Fibroblast of lung (primary cell): ENCODE measurements around the gene SORBS1. TPM values are rescaled to one million over a fixed set of nuclear protein-coding genes. Genes with fewer than 3 reads are reported as not detected.

Experiments
- DNase-seq, 2 donors: peaks; one replicate each; pipeline versions ENCODE4 v3.0.0 to v3.0.0-alpha.2; 2010; ENCODE audit warnings: low read depth in 2 of 2
- H2AFZ ChIP-seq: 2 replicates; pipeline ENCODE4 v1.5.1; 2012; ENCODE audit warnings: low read length, control low read depth, inconsistent platforms
- H3K27ac ChIP-seq: 2 replicates; pipeline ENCODE4 v1.5.1; 2011; ENCODE audit warnings: low read length, control low read depth; ENCODE audit not compliant: insufficient read depth
- H3K27me3 ChIP-seq: 2 replicates; pipeline ENCODE4 v1.5.1; 2011; ENCODE audit warnings: mild to moderate bottlenecking, low read length; ENCODE audit not compliant: control insufficient read depth, insufficient read depth
- H3K36me3 ChIP-seq: 2 replicates; pipeline ENCODE4 v1.5.1; 2011; ENCODE audit warnings: low read length; ENCODE audit not compliant: control insufficient read depth, insufficient read depth
- H3K4me1 ChIP-seq: 2 replicates; pipeline ENCODE4 v1.5.1; 2011; ENCODE audit warnings: low read length; ENCODE audit not compliant: control insufficient read depth, insufficient read depth; ENCODE audit errors: extremely low read depth
- H3K4me2 ChIP-seq: 2 replicates; pipeline ENCODE4 v1.5.1; 2011; ENCODE audit warnings: low read length, control low read depth; ENCODE audit not compliant: insufficient read depth; ENCODE audit errors: extremely low read depth
- H3K4me3 ChIP-seq, 4 experiments: fragments of 200-600 bp in 1 of 4; sonication (generic) in 1 of 4; replicated peaks in 1 of 4; 2 replicates each; pipeline ENCODE4 v1.5.1; 2011 to 2016; ENCODE audit warnings: low read length in 4 of 4, low read depth in 3 of 4, mild to moderate bottlenecking in 3 of 4, control low read depth in 2 of 4, inconsistent platforms in 1 of 4, mixed read lengths in 1 of 4; ENCODE audit not compliant: insufficient read depth in 1 of 4; ENCODE audit errors: control extremely low read depth in 1 of 4
- H3K79me2 ChIP-seq: 2 replicates; pipeline ENCODE4 v1.5.1; 2012; ENCODE audit warnings: mild to moderate bottlenecking, low read length, inconsistent platforms; ENCODE audit not compliant: control insufficient read depth, insufficient read depth
- H3K9ac ChIP-seq: 2 replicates; pipeline ENCODE4 v1.5.1; 2011; ENCODE audit warnings: mild to moderate bottlenecking, low read length, control low read depth; ENCODE audit not compliant: insufficient read depth
- H3K9me3 ChIP-seq: 2 replicates; pipeline ENCODE4 v1.5.1; 2012; ENCODE audit warnings: low read depth, low read length; ENCODE audit not compliant: control insufficient read depth, insufficient read depth
- H4K20me1 ChIP-seq: 2 replicates; pipeline ENCODE4 v1.5.1; 2011; ENCODE audit warnings: low read length; ENCODE audit not compliant: control insufficient read depth, insufficient read depth; ENCODE audit errors: extremely low read depth
- CTCF ChIP-seq, 2 donors: IDR thresholded peaks in 1 of 2; conservative IDR thresholded peaks in 1 of 2; 1 replicate in 1 of 2; 2 replicates in 1 of 2; pipeline ENCODE4 v1.5.1; 2011 to 2012; ENCODE audit warnings: low read length in 2 of 2, control low read depth in 1 of 2, inconsistent platforms in 1 of 2, low read depth in 1 of 2, mild to moderate bottlenecking in 1 of 2
- EZH2 ChIP-seq: IDR thresholded peaks from 2 replicates; pipeline ENCODE4 v1.5.1; 2012; ENCODE audit warnings: low read length, control low read depth, mild to moderate bottlenecking; ENCODE audit errors: missing control alignments
- polyA plus RNA-seq, 2 donors: library from polyadenylated mRNA; depleted of rRNA in 1 of 2; stranded (reverse) in 1 of 2; unstranded in 1 of 2; fragments of >200 nt; gene quantifications; 2 replicates each; pipeline ENCODE4 v1.2.1, GENCODE V29; 2011 to 2012; ENCODE audit warnings: missing spikeins in 1 of 2
- total RNA-seq: library from RNA; depleted of rRNA; stranded (reverse); fragments of >200 nt; gene quantifications from 2 replicates; pipeline ENCODE4 v1.2.1, GENCODE V29; 2014

Gene SORBS1
- total and polyA plus RNA-seq, 2 donors (not counting 1 experiment from before 2014, with no cell fraction given): 0.33 to 0.50 TPM

- H3K36me3 ChIP-seq: peaks cover 3% of the 10 kb centered on the region
- H2AFZ ChIP-seq: no peak overlapping the region
- TF ChIP-seq CTCF (conservative IDR thresholded peaks at IDR 0.05 in 1 of 2, IDR thresholded peaks at IDR 0.05 in 1 of 2; ENCODE audit: low read depth in 1 of 2, low read length in 2 of 2) (peak; percentile 99), EZH2 (no peak)
Measured at GRCh38 chr10:95601116-95601719, 40.0 kb upstream of the SORBS1 start.

GRCh38 chr10:95600158-95600557 lies 39.0 kb upstream of the SORBS1 start:
- DNase-seq: no peak
- H3K9ac ChIP-seq: no peak overlapping the region
- no peaks in the 10 kb centered on the region for H3K4me1 ChIP-seq
- no peak overlapping the region for H3K27ac ChIP-seq
- peaks cover 1% of the 10 kb centered on the region for H3K36me3 ChIP-seq
- no peaks in the 10 kb centered on the region for H3K9me3 ChIP-seq
- H3K4me3 ChIP-seq: no peak overlapping the region
- H3K4me2 ChIP-seq: no peak overlapping the region
- no peak overlapping the region for H2AFZ ChIP-seq
- no peaks in the 10 kb centered on the region for H3K79me2 ChIP-seq
- no peaks in the 10 kb centered on the region for H3K27me3 ChIP-seq
- TF ChIP-seq CTCF (conservative IDR thresholded peaks at IDR 0.05 in 1 of 2, IDR thresholded peaks at IDR 0.05 in 1 of 2; ENCODE audit: low read depth in 1 of 2, low read length in 2 of 2) (no peak), EZH2 (no peak)
- H4K20me1 ChIP-seq: no peaks in the 10 kb centered on the region

More at GRCh38 chr10:95601116-95601719, 40.0 kb upstream of the SORBS1 start:
- Histone ChIP-seq H3K4me2 (no peak overlapping the region), H3K4me3 (no peak overlapping the region), H3K27ac (no peak overlapping the region), H4K20me1 (no peaks in the 10 kb centered on the region), H3K4me1 (no peaks in the 10 kb centered on the region), H3K27me3 (no peaks in the 10 kb centered on the region), H3K9ac (no peak overlapping the region), H3K79me2 (no peaks in the 10 kb centered on the region), H3K9me3 (no peaks in the 10 kb centered on the region)
- peak; percentile 80 to 89 for DNase-seq

DNA sequence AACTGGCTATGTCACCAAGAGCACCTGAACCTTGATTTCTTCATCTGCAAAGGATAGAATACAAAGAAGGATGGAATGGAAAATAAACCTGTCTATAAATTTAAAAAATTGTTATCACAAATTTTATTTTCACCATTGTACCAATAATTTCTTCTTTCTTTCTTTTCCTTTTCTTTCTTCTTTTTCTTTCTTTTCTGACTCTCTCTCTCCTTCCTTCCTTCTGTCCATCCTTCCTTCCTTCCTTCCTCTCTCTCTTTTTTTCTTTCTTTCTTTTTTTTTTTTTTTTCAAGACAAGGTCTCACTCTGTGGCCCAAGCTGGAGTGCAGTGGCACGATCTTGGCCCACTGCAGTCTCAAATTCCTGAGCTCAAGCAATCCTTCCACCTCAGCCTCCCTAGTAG lies 36.6 kb upstream of the SORBS1 start:
- Histone ChIP-seq H3K79me2 (no peaks in the 10 kb centered on the region), H3K9ac (no peak overlapping the region), H3K27ac (no peak overlapping the region), H3K36me3 (no peaks in the 10 kb centered on the region), H2AFZ (no peak overlapping the region), H3K4me2 (no peak overlapping the region), H3K4me1 (no peaks in the 10 kb centered on the region), H3K9me3 (no peaks in the 10 kb centered on the region), H3K4me3 (no peak overlapping the region), H4K20me1 (no peaks in the 10 kb centered on the region), H3K27me3 (no peaks in the 10 kb centered on the region)
- no peak for TF ChIP-seq EZH2
- TF ChIP-seq CTCF (conservative IDR thresholded peaks at IDR 0.05 in 1 of 2, IDR thresholded peaks at IDR 0.05 in 1 of 2; ENCODE audit: low read depth in 1 of 2, low read length in 2 of 2): no peak
- DNase-seq: no peak
